NCI-H345 treated with DMSO at 0.1 percent for 48 hours (cell line): ENCODE measurements around the gene PHKA2.
"Not testable (repeated sequence)": the region's sequence is repeated elsewhere in the genome, so short reads cannot be mapped to it uniquely, and the experiment has no call there.

Experiments
- DNase-seq: peaks from one replicate; lab custom pipeline; 2025; ENCODE audit not compliant: unreplicated experiment; lab: John Stamatoyannopoulos, UW

PHKA2 gene

DNA sequence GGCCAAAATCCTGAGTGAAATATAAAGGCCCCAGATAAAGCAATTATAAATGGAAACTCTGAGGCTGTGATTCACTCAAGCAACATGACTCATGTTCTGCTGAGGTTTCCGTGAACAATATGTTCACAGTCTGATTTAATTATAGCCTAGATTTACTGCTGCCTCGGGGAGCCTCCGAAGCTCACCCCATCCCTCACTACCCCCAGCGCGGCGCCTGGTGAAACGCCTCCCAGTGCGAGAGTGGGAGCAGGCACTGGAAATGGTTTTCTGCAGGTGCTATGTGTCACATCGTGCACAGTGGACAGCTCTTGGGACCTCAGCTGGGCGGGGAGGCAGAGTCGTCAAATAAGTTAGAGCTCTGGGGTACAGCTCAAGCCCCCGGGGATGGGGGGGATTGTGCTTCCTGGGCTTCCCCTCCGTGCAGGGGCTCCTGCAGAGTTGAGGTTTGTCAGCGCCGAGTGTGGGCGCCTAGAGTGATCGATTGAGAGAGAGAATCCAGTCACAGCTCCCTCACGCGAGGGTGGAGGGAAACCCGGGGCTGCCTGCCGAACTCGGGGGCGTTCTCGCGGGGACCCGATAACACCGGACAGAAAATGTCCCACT lies 110.6 kb downstream of the PHKA2 start:
- DNase-seq = no peak

DNA sequence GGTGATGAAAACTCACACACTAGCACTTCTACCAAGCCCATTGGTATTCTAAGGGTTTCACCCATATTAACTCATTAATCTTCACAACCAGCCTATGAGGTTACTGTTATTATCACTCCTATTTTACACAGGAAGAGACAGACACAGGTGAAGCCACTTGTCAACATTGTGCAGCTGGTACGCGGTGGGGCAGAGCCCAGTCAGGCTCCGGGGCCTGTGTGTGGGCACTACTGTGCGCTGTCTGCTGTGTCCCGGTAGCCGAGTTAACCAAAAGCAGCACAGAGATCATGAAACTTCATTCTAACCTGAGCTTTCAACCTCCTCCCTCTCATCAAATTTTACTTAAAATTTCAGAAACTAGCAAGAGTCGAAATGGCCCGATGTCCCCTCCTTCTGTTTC lies 111.3 kb downstream of the PHKA2 start:
- DNase-seq = no peak

DNA sequence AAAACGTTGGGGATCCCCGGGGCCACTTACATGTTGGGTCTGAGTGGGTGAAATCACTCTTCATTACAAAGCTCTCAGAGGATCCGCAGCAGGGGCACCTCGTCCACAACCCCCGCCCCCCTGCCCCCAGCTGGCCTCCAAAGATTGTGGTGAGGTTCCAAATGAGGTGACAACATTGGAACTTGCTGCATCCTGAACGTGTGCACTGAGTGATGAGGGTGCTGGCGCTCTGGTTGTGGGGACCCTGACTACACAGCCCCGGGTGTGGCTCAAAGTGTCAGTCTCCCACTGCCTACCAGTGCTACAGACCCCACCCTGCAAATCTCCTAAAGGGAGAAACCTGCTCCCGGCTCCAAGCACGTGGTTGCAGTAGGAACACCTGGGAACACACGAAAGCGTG lies 111.9 kb downstream of the PHKA2 start:
- DNase-seq = no peak

DNA sequence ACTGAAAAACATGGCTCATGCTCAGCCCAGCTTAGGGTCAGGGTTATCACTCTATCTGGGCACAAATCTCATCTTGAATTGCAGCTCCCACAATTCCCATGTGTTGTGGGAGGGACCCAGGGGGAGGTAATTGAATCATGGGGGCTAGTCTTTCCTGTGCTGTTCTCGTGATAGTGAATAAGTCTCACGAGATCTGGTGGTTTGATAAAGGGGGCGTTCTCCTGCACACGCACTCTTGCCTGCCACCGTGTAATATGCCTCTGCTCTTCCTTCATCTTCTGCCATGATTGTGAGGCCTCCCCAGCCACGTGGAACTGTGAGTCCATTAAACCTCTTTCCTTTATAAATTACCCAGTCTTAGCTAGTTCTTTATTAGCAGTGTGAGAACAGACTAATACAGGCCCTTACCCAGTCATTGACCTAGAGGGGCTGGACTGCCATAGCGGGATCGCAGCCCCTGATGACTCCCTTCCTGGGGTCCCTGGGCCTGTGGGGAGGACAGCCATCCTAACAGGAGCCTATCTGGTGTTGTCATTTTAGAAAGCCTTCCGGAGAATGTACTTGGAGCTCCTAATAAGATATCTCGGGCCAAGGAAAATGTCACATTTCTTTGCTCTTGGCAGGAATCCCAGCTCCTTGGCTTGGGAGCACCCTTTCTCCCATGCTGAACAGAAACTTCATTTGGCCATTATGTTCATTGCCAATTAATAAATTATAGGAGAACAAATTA lies 112.6 kb downstream of the PHKA2 start:
- no peak for DNase-seq

DNA sequence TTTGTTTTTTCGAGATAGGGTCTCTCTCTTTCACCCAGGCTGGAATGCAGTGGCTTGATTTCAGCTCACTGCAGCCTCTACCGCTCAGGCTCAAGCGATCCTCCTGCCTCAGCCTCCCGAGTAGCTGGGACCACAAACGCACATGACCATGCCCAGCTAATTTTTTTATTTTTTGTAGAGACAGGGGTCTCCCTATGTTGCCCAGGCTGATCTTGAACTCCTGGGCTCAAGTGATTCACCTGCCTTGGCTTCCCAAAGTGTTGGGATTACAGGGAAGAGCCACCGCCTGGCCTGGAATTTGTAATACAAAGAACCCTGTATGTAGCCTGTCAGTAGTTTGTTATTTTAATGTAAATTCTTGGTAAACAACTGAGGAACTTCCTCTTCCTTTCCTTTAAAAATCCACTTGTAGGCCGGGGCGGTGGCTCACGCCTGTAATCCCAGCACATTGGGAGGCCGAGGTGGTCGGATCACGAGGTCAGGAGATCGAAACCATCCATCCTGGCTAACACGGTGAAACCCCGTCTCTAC lies 119.5 kb downstream of the PHKA2 start:
- DNase-seq = no peak

DNA sequence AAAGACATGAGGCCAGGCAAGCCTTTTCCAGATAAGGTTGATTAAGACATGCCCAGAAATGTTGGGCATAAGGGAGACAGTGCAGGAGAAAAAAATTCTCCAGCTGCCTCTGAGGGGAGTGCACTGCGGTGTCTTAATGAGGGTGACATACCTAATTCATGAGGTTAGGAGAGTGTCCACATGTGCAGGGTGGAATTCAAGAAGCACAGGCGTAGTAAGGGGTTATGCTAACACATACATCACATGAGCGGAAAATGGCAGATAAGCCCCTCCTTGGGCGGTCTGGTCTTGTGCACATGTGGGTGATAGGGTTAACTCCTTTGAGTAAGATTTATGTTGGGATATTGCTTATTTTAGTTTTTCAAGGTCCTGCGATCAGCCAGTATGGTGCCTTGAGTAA lies 122.4 kb downstream of the PHKA2 start:
- no peak for DNase-seq

DNA sequence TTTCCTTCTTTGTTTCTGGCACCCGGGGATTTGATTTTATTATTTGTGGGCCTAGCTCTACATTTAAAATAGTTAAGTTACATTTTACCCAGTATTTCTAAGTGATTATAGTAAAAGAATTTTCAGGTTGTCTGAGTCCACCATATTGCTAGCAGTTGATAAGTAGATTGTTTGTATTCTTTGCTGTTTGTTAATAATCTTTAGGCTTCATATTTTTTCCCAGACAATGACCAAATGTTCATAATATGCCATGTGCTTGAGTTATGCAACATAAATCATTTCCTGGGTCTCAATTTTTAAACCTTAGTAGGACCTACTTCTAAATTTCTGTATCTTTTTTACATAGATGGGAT lies 127.3 kb downstream of the PHKA2 start:
- no peak for DNase-seq

DNA sequence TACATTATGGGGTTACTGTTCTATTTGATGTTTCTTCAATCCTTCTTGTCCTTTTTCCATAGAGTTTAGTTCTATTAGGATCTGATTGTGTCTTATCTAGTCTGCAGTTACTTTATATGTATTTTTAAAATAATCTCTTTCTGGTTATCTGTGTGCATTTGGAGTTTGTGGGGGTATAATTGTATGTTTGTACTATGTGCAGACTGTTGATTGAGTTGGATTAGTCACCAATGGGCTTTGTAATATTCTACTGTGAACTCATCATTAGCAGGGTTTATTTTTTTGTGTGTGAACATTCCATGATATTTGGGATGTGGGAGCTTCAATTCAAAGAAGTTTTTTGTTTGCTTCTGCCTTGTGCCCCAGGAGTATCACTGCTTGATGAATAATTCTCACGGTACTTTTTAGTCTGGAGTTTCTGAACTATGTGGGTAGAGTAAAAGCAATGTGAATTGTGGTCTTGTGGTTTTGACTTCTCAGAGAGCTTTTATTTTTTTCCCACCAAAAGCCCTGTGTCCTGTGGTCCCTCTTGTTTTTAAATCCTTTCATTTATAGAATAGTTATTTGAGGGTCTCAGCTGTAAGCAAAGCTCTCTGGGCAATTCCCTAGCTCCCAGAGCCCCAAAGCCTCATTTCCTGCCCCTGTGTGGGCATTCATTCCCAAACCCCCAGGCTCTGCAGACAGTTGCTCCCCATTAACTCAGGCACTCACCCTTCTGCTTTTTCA lies 127.8 kb downstream of the PHKA2 start:
- DNase-seq = no peak

DNA sequence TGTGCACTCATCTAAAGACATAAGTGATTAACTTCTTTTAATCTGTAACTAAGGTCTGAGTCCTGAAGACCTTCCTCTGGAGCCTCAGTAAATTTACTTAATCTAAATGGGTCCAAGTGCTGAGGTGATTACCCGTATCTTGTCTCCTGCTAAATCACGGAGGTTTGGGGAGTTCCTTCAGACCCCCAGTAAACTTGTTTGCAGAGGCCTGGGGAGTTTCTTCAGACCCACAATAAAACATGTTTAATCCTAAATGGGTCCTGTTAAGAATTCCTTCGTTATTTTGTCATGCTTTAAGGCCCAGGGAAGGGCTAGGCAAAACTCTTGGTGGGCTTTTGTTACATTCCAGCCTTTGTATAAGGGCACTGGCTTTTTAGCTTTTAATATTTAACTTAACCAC lies 136.0 kb downstream of the PHKA2 start:
- DNase-seq = not testable (repeated sequence)
